HFF-Myc (cell line): ENCODE results near the gene IDUA.

ENCODE experiments used
- DNase-seq: peaks from one replicate; pipeline ENCODE4 v3.0.0-alpha.2; 2011; ENCODE audit warnings: low read depth; ENCODE audit errors: extremely low read depth
- H3K4me3 ChIP-seq: replicated peaks from 2 replicates; pipeline ENCODE4 v1.5.1; 2011; ENCODE audit warnings: low read depth, mild to moderate bottlenecking, control low read depth, low read length
- CTCF ChIP-seq: IDR thresholded peaks from 2 replicates; pipeline ENCODE4 v1.5.1; 2012; ENCODE audit warnings: mild to moderate bottlenecking, low read depth, low read length, control low read depth; ENCODE audit errors: missing control alignments

The IDUA gene

DNA sequence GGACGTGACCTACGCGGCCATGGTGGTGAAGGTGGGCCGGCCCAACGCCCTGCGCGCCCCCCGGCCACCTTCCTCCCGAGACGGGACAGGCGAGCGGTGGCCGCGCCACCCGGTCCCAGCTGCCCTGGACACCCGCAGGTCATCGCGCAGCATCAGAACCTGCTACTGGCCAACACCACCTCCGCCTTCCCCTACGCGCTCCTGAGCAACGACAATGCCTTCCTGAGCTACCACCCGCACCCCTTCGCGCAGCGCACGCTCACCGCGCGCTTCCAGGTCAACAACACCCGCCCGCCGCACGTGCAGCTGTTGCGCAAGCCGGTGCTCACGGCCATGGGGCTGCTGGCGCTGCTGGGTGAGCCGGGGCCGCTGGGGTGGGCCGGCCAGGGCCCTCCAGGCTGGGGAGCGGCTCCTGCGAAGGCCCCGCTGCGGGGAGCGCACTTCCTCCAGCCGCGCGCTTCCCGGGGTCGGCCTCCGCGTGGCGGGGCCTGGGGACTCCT, 15.3 kb downstream of the IDUA start:
- TF ChIP-seq CTCF: no peak
- H3K4me3 ChIP-seq: no peak overlapping the region
- DNase-seq: no peak

- H3K4me3 ChIP-seq: no peak overlapping the region
- DNase-seq: no peak
- no peak for TF ChIP-seq CTCF
Measured at GRCh38 chr4:1002631-1003251, 15.9 kb downstream of the IDUA start.

DNA sequence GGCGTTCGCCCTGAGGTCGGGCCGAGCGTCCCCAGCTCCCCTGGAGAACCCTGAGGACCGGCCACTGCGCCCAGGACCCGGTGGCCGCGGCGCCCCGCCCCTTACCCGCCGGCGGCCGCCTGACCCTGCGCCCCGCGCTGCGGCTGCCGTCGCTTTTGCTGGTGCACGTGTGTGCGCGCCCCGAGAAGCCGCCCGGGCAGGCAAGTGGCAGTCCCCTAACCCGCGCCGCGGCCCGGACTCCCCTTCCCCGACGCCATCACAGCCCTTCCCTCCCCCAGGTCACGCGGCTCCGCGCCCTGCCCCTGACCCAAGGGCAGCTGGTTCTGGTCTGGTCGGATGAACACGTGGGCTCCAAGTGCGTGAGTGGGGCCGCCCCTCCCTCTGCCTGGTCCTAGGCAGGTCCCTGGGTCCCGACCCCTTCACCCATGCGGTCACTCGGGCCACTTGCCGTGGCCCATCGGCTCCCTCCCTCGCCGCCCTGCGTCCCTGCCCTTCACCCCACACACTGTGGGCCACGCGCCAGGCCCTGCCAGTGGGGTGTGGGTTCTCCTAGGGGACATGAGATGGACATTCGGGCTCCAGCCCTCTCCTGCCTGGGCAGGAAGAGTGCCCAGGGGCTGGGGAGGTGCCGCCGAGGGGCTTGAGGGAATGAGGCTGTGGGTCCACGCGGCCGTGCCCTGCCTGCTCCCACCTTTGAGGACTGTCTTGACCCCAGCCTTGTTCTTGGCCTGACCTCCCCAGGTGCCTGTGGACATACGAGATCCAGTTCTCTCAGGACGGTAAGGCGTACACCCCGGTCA, 16.6 kb downstream of the IDUA start:
- H3K4me3 ChIP-seq: no peak overlapping the region
- TF ChIP-seq CTCF: no peak
- no peak for DNase-seq

- no peak overlapping the region for H3K4me3 ChIP-seq
- DNase-seq: no peak
- no peak for TF ChIP-seq CTCF
Measured at GRCh38 chr4:1004071-1004418, 17.2 kb downstream of the IDUA start.

DNA sequence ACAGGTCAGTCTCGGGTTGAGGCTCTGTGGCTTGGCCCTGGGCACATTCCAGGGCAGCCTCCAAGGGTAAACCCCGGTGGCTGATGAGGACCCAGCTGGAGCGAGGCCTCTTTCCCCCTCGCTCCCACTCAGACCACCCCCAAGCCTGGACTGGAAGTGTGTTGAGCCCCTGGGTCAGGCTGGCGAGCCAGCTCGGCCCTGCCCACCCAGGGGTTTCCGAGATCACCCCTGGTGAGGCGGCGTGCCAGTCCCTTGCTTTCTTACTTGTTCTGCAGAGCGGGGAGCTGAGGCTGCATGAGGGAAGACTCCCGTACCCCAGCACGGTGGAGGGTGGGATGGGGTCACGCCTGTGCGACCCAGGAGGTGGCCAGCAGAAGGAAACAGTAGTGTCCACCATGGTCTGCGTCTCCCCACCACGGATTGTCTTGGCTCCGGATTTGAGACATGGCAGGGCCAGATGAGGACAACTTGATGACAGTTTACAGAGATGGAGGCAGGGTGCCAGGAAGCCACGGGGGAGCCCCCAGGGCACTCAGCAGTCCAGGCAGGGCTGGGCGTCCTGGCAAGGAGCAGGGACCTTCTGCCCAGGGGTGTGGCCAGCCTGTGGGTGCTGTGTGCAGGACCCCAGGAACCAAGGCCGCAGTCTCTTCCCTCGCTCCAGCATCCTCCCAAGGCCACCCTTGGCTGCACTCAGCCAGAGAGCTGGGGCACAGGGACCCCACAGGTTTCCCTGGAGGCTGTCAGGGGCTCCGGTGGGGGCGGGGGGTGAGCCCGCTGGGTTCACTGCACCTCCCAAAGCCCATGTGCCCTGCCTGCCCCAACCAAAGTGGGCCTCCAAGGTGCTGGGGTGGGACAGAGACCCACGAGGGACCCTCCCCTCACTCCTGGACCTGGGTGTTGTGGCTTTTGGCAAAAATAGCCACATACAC, 18.0 kb downstream of the IDUA start:
- no peak for TF ChIP-seq CTCF
- no peak overlapping the region for H3K4me3 ChIP-seq
- no peak for DNase-seq

DNA sequence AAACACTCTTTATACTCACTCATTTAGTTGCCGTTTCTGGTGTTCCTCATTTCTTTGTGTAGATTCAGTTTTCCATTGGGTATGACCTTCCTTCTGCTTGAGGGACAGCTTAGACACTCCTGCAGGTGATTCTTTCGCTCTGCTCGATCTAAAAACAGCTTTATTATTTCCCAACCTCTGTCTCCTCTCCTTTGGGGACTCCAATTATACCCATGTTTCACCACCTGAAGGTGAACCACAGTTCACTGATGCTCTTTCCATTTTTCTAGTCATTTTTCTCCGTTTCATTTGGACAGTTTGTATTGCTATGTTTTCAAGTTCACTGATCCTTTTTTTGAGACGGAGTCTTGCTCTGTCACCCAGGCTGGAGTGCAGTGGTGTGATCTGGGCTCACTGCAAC, 20.0 kb downstream of the IDUA start:
- TF ChIP-seq CTCF: no peak
- no peak for DNase-seq
- no peak overlapping the region for H3K4me3 ChIP-seq
